ENCODE measurements around the gene MCTP1.

Gene MCTP1

DNA sequence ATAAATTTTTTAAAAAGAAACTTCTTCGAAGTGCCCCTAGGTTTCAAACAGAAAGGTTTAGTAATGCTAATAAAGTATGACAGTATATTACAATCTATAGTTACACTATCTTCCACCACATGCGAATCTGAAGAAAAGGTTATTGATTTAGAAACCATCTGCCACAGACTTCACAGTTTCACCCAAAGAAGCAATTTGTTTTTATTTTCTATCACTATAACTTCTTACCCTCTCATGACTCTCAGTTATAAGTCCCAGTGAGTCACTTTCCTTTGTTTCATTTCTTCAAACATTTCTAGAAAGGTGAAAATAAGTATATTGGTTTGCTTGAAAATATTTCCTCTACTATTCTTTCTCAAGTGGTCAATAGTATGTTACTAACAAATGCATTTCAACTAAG, 93.6 kb downstream of the MCTP1 start:
- CTCF ChIA-PET = no interaction called here

GRCh38 chr5:95184924-95185323, 100.0 kb downstream of the MCTP1 start:
- ChIA-PET CTCF (no interaction called here), POLR2A (no interaction called here)
- no peak for DNase-seq (ENCODE audit: extremely low spot score)

More for the DNA sequence above, 93.6 kb downstream of the MCTP1 start:
- POLR2A ChIA-PET = no interaction called here
- no peak for DNase-seq (ENCODE audit: extremely low spot score)
- TF ChIP-seq ZNF384 (IDR thresholded peaks at IDR 0.05) (no peak), BHLHE40 (IDR thresholded peaks at IDR 0.05; ENCODE audit: borderline replicate concordance) (no peak), SUZ12 (IDR thresholded peaks at IDR 0.05) (no peak), L3MBTL2 (conservative IDR thresholded peaks at IDR 0.05) (no peak), SP1 (IDR thresholded peaks at IDR 0.05) (no peak), ARNT (IDR thresholded peaks at IDR 0.05) (no peak), TARDBP (IDR thresholded peaks at IDR 0.05) (no peak), NFRKB (IDR thresholded peaks at IDR 0.05) (no peak), FOXK2 (IDR thresholded peaks at IDR 0.05) (no peak), FOXM1 (IDR thresholded peaks at IDR 0.05; ENCODE audit: borderline replicate concordance) (no peak), CTBP1 (IDR thresholded peaks at IDR 0.05; ENCODE audit: borderline replicate concordance) (no peak), HDGF (IDR thresholded peaks at IDR 0.05; ENCODE audit: borderline replicate concordance) (no peak), FOXA1 (IDR thresholded peaks at IDR 0.05) (no peak), ELF4 (IDR thresholded peaks at IDR 0.05) (no peak), LEF1 (IDR thresholded peaks at IDR 0.05; ENCODE audit: borderline replicate concordance) (no peak)
- TF ChIP-seq, protein P1, sequence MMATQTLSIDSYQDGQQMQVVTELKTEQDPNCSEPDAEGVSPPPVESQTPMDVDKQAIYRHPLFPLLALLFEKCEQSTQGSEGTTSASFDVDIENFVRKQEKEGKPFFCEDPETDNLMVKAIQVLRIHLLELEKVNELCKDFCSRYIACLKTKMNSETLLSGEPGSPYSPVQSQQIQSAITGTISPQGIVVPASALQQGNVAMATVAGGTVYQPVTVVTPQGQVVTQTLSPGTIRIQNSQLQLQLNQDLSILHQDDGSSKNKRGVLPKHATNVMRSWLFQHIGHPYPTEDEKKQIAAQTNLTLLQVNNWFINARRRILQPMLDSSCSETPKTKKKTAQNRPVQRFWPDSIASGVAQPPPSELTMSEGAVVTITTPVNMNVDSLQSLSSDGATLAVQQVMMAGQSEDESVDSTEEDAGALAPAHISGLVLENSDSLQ (IDR thresholded peaks at IDR 0.05) = no peak

GRCh38 chr5:95181644-95182043, 103.2 kb downstream of the MCTP1 start:
- DNase-seq (ENCODE audit: extremely low spot score) = no peak
- POLR2A ChIA-PET = no interaction called here
- TF ChIP-seq, protein P1 (IDR thresholded peaks at IDR 0.05) = no peak
- TF ChIP-seq FOXK2 (IDR thresholded peaks at IDR 0.05) = no peak
- no peak for TF ChIP-seq ARNT (IDR thresholded peaks at IDR 0.05)
- no peak for TF ChIP-seq SUZ12 (IDR thresholded peaks at IDR 0.05)
- TF ChIP-seq CTBP1 (IDR thresholded peaks at IDR 0.05; ENCODE audit: borderline replicate concordance) = no peak
- TF ChIP-seq HDGF (IDR thresholded peaks at IDR 0.05; ENCODE audit: borderline replicate concordance) = no peak
- no peak for TF ChIP-seq FOXA1 (IDR thresholded peaks at IDR 0.05)
- no peak for TF ChIP-seq ZNF384 (IDR thresholded peaks at IDR 0.05)
- TF ChIP-seq TARDBP (IDR thresholded peaks at IDR 0.05) = no peak
- TF ChIP-seq FOXM1 (IDR thresholded peaks at IDR 0.05; ENCODE audit: borderline replicate concordance) = no peak
- no peak for TF ChIP-seq BHLHE40 (IDR thresholded peaks at IDR 0.05; ENCODE audit: borderline replicate concordance)
- no peak for TF ChIP-seq L3MBTL2 (conservative IDR thresholded peaks at IDR 0.05)
- TF ChIP-seq SP1 (IDR thresholded peaks at IDR 0.05) = no peak
- TF ChIP-seq LEF1 (IDR thresholded peaks at IDR 0.05; ENCODE audit: borderline replicate concordance) = no peak
- no peak for TF ChIP-seq NFRKB (IDR thresholded peaks at IDR 0.05)
- no peak for TF ChIP-seq ELF4 (IDR thresholded peaks at IDR 0.05)
- CTCF ChIA-PET = no interaction called here

More at GRCh38 chr5:95184924-95185323, 100.0 kb downstream of the MCTP1 start:
- no peak for TF ChIP-seq SUZ12 (IDR thresholded peaks at IDR 0.05)
- no peak for TF ChIP-seq HDGF (IDR thresholded peaks at IDR 0.05; ENCODE audit: borderline replicate concordance)
- no peak for TF ChIP-seq ZNF384 (IDR thresholded peaks at IDR 0.05)
- no peak for TF ChIP-seq CTBP1 (IDR thresholded peaks at IDR 0.05; ENCODE audit: borderline replicate concordance)
- no peak for TF ChIP-seq FOXA1 (IDR thresholded peaks at IDR 0.05)
- TF ChIP-seq TARDBP (IDR thresholded peaks at IDR 0.05) = no peak
- TF ChIP-seq FOXK2 (IDR thresholded peaks at IDR 0.05) = no peak
- no peak for TF ChIP-seq ARNT (IDR thresholded peaks at IDR 0.05)
- no peak for TF ChIP-seq SP1 (IDR thresholded peaks at IDR 0.05)
- no peak for TF ChIP-seq LEF1 (IDR thresholded peaks at IDR 0.05; ENCODE audit: borderline replicate concordance)
- no peak for TF ChIP-seq L3MBTL2 (conservative IDR thresholded peaks at IDR 0.05)

GRCh38 chr5:95178046-95178651, 106.7 kb downstream of the MCTP1 start:
- peak; percentile 55 for DNase-seq (ENCODE audit: extremely low spot score)

DNA sequence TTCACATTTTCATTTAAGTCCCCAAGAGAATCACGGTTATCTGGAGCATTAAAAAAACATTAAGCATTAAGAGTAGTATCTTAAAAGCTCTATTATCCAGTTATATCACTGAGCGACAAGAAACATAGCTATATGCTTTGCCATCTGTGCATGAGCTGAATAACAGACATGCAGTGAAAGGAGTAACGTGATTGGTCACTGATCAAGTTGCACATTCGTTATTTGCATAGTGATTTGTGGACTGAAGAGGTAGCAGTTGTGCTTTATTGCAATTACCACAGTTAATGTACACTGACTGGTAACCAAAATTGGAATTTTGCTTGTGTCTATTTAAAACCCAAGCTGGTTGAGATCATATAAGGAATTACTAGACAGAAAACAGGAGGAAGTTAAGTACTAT, 107.4 kb downstream of the MCTP1 start:
- no peak for DNase-seq (ENCODE audit: extremely low spot score)
- TF ChIP-seq ELF4 (IDR thresholded peaks at IDR 0.05) (no peak), SP1 (IDR thresholded peaks at IDR 0.05) (no peak), ARNT (IDR thresholded peaks at IDR 0.05) (no peak), SUZ12 (IDR thresholded peaks at IDR 0.05) (no peak), ZNF384 (IDR thresholded peaks at IDR 0.05) (no peak), HDGF (IDR thresholded peaks at IDR 0.05; ENCODE audit: borderline replicate concordance) (no peak), FOXA1 (IDR thresholded peaks at IDR 0.05) (no peak), FOXK2 (IDR thresholded peaks at IDR 0.05) (no peak), TARDBP (IDR thresholded peaks at IDR 0.05) (no peak), LEF1 (IDR thresholded peaks at IDR 0.05; ENCODE audit: borderline replicate concordance) (no peak), L3MBTL2 (conservative IDR thresholded peaks at IDR 0.05) (no peak), CTBP1 (IDR thresholded peaks at IDR 0.05; ENCODE audit: borderline replicate concordance) (no peak), BHLHE40 (IDR thresholded peaks at IDR 0.05; ENCODE audit: borderline replicate concordance) (no peak), FOXM1 (IDR thresholded peaks at IDR 0.05; ENCODE audit: borderline replicate concordance) (no peak), NFRKB (IDR thresholded peaks at IDR 0.05) (no peak)
- TF ChIP-seq, protein P1 (IDR thresholded peaks at IDR 0.05) = no peak
- ChIA-PET CTCF (no interaction called here), POLR2A (no interaction called here)

More at GRCh38 chr5:95178046-95178651, 106.7 kb downstream of the MCTP1 start:
- ChIA-PET POLR2A (no interaction called here), CTCF (no interaction called here)
- TF ChIP-seq, protein P1 (IDR thresholded peaks at IDR 0.05) = 0 out of 2 replicates have a peak, but pooled peaks have one; percentile 13
- TF ChIP-seq LEF1 (IDR thresholded peaks at IDR 0.05; ENCODE audit: borderline replicate concordance) = no peak
